Measurements from ENCODE around the gene DEXI. TPM values are rescaled to one million over a fixed set of nuclear protein-coding genes. Genes with fewer than 3 reads are reported as not detected.
"Not testable (repeated sequence)": the region's sequence is repeated elsewhere in the genome, so short reads cannot be mapped to it uniquely, and the experiment has no call there.

Gene DEXI
- total RNA-seq, 4 donors from 2014 or later: 56.8 to 71.5 (median 64.5) TPM

DNA sequence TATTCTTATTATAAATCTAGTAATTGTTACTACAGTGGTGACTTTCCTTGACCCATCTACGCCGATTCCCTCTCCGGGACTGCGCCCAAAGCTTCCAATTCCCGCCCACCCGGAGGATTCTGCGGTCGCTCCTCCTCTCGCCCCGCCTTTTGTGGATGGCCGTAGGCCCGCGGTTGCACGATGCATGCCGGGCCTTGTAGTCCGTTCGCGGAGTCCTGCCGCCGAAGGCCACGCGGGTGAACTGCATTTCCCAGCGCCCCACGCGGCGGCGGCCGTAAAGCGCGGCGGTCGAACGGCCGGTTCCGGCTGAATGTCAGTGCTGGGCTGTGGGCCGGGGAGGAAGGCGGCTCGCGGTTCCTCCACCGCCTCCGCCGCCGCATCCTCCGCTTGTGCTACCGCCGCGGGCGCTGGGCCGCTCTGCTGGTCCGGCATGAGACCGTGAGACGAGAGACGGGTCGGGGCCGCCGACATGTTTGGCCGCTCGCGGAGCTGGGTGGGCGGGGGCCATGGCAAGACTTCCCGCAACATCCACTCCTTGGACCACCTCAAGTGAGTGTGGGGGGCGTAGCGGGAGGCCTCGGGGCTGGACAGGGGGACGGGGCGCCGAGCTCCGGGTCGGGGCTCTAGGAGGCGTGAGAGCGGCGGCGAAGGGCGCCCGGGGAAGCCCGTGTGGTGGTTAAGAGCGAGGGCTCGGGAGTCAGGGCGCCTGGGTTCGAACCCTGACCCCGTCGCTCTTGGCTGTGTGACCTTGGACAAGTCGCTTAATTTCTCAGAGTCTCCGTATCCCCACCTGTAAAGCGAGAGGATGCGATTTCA is 2.2 kb upstream of the DEXI start, which contains the start of gene CLEC16A:
CLEC16A (plus strand) TSS at position 316 of the 816 bp plus-strand sequence; CDS start at position 470, 154 bp downstream.
- peak; percentile 84 for ATAC-seq (ENCODE audit: low FRiP score)
- TF ChIP-seq, protein P1, sequence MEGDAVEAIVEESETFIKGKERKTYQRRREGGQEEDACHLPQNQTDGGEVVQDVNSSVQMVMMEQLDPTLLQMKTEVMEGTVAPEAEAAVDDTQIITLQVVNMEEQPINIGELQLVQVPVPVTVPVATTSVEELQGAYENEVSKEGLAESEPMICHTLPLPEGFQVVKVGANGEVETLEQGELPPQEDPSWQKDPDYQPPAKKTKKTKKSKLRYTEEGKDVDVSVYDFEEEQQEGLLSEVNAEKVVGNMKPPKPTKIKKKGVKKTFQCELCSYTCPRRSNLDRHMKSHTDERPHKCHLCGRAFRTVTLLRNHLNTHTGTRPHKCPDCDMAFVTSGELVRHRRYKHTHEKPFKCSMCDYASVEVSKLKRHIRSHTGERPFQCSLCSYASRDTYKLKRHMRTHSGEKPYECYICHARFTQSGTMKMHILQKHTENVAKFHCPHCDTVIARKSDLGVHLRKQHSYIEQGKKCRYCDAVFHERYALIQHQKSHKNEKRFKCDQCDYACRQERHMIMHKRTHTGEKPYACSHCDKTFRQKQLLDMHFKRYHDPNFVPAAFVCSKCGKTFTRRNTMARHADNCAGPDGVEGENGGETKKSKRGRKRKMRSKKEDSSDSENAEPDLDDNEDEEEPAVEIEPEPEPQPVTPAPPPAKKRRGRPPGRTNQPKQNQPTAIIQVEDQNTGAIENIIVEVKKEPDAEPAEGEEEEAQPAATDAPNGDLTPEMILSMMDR (IDR thresholded peaks at IDR 0.05): no peak

DNA sequence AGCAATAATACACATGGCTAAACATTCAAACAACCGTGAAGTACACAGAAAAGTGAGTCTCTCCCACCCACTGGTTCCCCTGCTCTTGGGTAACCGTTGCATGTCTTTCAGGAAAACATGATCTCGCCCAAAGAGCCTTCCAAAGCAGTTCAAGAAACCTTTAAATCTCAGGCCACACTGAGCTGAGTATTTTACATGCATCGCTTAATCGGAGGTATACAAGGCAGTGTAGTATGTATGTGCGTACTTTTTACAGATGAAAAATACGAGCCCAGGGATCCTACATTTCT is 741 bp upstream of the DEXI start:
- TF ChIP-seq, protein P1 (IDR thresholded peaks at IDR 0.05): no peak
- no peak for ATAC-seq (ENCODE audit: low FRiP score)
- DNase-seq (ENCODE audit: low spot score): no peak

More for the DNA sequence above, 2.2 kb upstream of the DEXI start, which contains the start of gene CLEC16A:
- peak; percentile 82 for DNase-seq (ENCODE audit: low spot score)

DNA sequence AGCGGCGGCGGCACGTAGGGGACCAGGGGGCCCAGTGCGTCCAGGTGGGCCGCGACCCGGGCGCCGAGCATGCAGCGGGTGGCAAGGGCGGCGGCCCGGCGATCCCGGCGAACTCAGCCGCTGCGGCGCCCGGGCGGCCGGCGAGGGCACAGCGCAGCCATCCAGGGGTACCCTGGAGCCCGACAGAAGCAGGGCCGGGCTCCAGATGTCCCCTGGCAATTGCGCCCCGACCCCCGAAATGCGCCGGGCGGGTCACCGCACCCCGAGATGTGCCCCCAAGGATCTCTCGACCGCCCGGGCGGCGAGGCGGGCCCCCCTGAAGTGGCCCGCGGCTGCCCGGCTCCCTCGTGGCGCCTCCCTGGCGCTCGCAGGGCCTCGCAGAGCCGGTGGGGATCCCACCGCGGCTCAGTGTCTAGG is 325 bp downstream of the DEXI start:
- ATAC-seq (ENCODE audit: low FRiP score): not testable (repeated sequence)

DNA sequence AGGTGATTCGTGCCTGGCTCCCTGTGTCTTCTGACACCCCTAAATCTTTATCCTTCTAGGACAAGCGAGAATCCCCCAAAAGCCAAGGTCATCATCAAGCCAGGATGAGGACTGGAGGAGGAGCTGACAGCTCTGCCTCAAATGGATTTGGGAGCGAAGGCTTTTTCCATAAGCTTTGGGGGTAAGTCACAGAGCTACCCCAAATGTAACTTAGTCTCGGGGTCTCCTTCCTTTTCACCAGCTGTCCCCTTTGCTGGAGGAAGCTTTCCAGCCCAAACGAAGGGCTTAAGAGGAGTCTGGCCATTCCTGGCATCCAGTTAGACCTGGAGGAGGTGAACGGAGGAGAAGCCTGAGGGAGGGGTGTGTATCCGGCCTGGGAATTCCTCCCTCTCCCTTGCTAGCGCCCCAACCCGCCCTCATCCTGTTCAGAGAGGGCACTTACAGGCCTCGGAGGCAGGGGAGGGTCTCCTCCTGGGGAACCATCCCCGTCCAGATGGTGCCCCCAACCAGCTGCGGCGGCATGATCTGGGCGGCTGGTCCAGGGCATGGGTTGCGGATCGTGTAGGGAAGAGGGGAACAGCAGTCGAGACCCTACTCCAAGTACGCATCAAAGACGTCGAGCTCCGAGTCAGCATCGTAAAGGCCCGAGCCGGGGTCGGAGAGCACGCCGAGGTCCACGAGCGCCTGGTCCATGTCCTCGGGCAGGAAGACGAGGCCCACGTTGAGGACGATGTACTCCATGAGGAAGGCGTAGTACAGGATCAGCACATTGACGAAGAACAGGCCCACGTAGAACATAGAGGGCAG is 938 bp downstream of the DEXI start:
- ATAC-seq (ENCODE audit: low FRiP score) (no peak), DNase-seq (ENCODE audit: low spot score) (no peak)
- TF ChIP-seq, protein P1 (IDR thresholded peaks at IDR 0.05): no peak

More for the DNA sequence above, 325 bp downstream of the DEXI start:
- DNase-seq (ENCODE audit: low spot score): not testable (repeated sequence)

DNA sequence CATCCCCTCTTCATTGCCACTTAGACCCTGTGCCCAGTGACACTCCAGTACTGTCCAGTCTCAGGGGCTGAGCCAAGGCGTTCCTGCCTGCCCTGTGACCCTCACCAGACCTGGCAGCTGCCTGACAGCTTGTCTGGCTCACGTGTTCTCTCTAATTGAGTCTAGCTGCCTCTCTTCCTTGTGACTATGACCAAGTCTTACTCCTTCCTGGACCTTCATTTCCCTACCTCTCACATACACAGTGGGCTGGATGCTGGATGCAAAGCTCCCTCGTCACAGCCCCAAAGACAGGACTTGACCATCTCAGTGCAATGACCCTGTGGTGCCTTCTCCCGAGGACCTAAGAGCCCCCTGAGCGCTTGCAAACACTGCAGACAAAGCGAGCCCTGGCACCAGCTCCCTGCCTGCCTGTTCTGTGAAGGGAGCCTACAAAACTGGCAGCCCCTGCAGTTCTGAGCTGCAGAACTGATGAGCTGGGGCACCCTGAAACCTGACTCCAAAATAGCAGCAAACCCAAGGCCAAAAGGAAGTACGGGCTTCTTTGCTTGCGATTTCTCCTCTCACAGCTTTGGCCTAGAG is 1.7 kb downstream of the DEXI start:
- ATAC-seq (ENCODE audit: low FRiP score): no peak
- TF ChIP-seq, protein P1 (IDR thresholded peaks at IDR 0.05): no peak
- DNase-seq (ENCODE audit: low spot score): no peak

DNA sequence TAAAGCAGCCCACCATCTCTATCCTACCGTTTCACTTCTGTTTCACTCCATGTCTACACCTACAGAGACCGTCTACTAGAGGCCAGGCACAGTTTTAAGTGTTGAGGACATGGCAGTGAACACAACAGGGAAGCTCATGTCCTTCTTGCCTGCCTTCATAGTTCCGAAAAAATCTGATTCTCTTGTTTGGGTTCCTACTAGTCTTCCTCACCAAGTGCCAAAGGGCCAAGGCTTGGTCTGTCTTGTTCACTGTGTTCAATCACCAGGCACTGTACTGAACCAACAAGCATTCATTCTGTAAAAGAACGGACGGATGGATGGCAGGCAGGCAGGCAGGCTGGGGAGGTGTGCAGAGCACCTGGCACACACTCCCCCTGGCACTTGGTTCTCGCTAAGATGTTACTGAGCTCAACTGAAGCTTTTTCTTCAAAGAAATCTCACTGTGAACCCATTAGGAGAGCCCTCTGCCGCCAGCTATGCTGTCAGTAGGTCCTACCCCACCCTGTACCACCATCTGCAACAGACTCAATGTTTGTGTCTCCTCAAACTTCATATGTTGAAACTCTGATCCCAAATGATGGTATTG is 2.5 kb downstream of the DEXI start:
- TF ChIP-seq, protein P1 (IDR thresholded peaks at IDR 0.05): no peak
- no peak for ATAC-seq (ENCODE audit: low FRiP score)

More for the DNA sequence above, 2.5 kb downstream of the DEXI start:
- no peak for DNase-seq (ENCODE audit: low spot score)

All from omental fat pad (tissue), 4 donors.